Astrocyte of the cerebellum (primary cell): Measurements from ENCODE around the gene PTPRA.
"Not testable (repeated sequence)": the region's sequence is repeated elsewhere in the genome, so short reads cannot be mapped to it uniquely, and the experiment has no call there.

Source experiments
- DNase-seq: peaks from one replicate; pipeline ENCODE4 v3.0.0-alpha.2; 2011; ENCODE audit warnings: low read depth
- H3K4me3 ChIP-seq: 2 replicates; pipeline ENCODE4 v1.5.1; 2011; ENCODE audit warnings: mild to moderate bottlenecking, low read depth, low read length, moderate library complexity
- in situ Hi-C: cut with HindIII; loops from 2 replicates; pipeline ENCODE4 v1.10.0; 2017; ENCODE audit warnings: low sequenced_read_pairs
- TF ChIP-seq, protein P1 (sequence below): IDR thresholded peaks from 2 replicates; pipeline ENCODE4 v1.5.1; 2012; ENCODE audit warnings: low read length, low read depth, moderate library complexity, mild to moderate bottlenecking; ENCODE audit errors: missing control alignments

PTPRA gene

DNA sequence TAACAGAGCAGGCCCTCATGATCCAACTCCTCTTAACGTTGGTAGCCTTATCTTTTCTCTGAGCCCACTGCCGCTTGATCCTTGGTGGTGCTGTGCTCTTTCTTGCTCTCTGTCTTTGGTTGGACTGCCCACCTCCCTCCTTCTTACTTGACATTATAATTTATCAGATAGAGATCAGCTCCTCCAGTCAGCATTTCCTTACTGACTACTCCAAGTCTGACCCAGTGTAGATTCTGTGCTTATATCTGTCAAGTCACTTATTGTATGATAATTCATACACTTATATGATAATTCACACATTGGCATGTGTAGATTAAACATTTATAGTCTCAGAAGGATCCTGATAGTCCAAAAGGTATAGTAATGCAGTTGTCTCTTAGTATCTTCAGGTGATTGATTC, 18.1 kb downstream of the PTPRA start:
- TF ChIP-seq, protein P1, sequence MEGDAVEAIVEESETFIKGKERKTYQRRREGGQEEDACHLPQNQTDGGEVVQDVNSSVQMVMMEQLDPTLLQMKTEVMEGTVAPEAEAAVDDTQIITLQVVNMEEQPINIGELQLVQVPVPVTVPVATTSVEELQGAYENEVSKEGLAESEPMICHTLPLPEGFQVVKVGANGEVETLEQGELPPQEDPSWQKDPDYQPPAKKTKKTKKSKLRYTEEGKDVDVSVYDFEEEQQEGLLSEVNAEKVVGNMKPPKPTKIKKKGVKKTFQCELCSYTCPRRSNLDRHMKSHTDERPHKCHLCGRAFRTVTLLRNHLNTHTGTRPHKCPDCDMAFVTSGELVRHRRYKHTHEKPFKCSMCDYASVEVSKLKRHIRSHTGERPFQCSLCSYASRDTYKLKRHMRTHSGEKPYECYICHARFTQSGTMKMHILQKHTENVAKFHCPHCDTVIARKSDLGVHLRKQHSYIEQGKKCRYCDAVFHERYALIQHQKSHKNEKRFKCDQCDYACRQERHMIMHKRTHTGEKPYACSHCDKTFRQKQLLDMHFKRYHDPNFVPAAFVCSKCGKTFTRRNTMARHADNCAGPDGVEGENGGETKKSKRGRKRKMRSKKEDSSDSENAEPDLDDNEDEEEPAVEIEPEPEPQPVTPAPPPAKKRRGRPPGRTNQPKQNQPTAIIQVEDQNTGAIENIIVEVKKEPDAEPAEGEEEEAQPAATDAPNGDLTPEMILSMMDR, result no peak
- no peak for DNase-seq
- H3K4me3 ChIP-seq, result no peak overlapping the region
- in situ Hi-C loops, result no loop called here

DNA sequence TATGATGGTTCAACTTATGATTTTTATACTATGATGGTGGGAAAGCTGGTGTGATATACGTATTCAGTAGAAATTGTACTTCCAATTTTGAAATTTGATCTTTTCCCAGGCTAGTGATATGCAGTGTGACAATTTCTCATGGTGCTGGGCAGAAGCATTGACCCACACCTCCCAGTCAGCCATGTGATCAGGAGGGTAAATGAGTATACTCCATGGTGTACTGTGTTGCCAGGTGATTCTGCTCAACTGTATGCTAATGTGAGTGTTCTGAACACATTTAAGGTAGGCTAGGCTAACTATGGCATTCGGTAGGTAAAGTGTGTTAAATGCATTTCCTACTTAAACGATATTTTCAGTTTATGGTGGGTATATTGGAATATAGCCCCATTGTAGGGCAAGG, 19.1 kb downstream of the PTPRA start:
- H3K4me3 ChIP-seq, result no peak overlapping the region
- TF ChIP-seq, protein P1, result no peak
- no peak for DNase-seq
- in situ Hi-C loops, result no loop called here

DNA sequence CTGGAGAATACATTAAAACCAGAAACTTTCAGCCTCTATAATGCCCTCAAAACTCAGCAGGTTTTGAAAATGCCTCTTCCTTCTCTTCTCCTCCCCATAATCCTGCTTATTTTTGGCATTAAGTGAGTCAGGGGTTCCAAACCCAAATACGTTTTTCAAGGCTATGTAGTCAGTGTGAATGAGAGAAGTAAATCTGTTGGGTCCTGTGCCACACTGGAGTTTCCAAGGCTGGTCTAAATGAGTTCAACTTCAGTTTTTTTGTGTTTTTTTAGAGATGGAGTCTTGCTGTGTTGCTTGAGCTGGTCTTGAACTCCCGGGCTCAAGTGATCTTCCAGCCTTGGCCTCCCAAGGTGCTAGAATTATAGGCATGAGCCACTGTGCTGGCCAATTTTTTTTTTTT, 20.9 kb downstream of the PTPRA start:
- TF ChIP-seq, protein P1, result no peak
- no peak overlapping the region for H3K4me3 ChIP-seq
- in situ Hi-C loops, result no loop called here
- no peak for DNase-seq

DNA sequence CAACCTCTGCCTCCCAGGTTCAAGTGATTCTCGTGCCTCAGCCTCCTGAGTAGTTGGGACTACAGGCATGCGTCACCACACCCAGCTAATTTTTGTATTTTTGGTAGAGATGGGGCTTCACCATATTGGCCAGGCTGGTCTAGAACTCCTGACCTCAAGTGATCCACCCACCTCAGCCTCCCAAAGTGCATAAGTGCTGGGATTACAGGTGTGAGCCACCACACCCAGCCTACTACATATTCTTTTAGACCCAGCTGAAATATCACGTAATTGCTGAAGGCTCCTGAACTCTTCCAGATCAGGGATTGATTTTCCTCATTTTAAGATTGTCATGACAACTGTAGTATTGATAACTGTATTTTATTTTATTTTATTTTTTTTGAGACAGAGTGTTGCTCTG, 21.9 kb downstream of the PTPRA start:
- in situ Hi-C loops, DNase-seq, H3K4me3 ChIP-seq: not testable (repeated sequence)

DNA sequence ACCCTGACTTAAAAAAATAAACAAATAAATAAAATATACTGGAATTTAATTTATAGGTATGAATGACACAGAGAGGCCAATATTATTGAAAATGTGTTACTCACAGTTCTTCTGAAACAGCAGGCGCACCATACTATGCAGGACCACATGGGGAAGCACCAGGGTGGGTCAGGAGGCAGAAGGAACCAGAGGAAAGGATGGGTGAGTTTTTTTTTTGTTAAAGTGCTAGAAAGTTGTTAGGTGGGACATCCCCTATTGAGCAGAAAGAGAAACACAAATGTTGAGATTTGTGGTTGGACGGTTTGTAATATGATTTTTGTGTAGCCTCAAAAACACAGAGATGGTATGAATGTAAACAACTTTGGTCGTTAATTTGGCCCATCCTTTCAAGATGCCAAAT, 26.0 kb downstream of the PTPRA start:
- in situ Hi-C loops, result no loop called here
- no peak for DNase-seq

DNA sequence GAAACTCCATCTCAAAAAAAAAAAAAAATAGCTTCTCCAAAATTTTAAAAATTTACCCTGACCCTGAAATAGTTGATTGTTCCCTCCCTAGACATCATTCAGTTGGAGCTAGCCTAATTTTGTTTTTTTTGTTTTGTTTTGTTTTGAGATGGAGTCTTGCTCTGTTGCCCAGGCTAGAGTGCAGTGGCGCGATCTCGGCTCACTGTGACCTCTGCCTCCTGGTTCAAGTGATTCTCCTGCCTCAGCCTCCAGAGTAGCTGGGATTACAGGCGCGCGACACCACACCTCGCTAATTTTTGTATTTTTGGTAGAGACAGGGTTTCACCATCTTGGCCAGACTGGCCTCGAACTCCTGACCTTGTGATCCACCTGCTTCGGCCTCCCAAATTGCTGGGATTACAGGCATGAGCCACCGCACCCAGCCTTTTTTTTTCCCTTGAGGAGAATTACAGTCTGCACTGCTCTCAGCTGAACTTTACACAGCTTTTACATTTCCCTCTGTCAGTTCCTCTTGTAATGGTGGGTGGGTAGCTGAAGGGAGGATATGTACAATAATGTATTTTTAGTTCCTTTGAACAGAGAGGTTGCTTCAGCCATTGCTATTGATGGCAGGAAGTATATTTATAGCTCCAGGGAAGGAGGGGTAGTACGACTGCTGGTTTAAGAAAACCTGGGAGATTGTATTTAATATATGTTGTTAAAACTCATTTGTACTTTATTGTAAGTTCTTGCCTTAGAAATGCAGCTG, 27.7 kb downstream of the PTPRA start:
- in situ Hi-C loops, result no loop called here
- DNase-seq, result no peak
- TF ChIP-seq, protein P1, result no peak
- H3K4me3 ChIP-seq, result no peak overlapping the region

More for the DNA sequence above, 26.0 kb downstream of the PTPRA start:
- TF ChIP-seq, protein P1, result no peak
- no peak overlapping the region for H3K4me3 ChIP-seq

DNA sequence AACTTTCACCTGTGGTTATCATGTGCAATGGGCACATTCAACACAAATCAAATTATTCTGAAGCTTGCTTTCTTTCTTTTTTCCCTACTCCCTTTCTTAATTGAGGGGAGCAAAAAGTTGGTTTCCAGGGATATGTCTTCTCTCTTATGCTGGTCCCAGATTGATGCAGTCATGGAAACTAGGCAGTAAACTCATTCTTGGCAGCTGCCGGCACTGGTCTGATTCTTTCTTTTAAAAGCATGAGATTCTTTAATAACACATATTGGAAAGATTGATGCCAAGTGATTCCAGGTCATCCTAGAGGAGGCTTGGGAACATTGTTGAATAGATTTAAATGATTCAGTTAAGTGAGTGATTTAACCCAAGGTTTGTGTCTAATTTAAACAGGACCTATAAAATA, 29.0 kb downstream of the PTPRA start:
- in situ Hi-C loops, result no loop called here
- TF ChIP-seq, protein P1, result no peak
- no peak overlapping the region for H3K4me3 ChIP-seq
- no peak for DNase-seq
